ENCODE measurements around the gene FYN. TPM values are rescaled to one million over a fixed set of nuclear protein-coding genes. Genes with fewer than 3 reads are reported as not detected.
"Not testable (repeated sequence)": the region's sequence is repeated elsewhere in the genome, so short reads cannot be mapped to it uniquely, and the experiment has no call there.

FYN gene
- total and polyA plus RNA-seq, 2 of the 4 experiments (the other 2 are of a cell fraction), result 30.8 to 36.4 TPM

DNA sequence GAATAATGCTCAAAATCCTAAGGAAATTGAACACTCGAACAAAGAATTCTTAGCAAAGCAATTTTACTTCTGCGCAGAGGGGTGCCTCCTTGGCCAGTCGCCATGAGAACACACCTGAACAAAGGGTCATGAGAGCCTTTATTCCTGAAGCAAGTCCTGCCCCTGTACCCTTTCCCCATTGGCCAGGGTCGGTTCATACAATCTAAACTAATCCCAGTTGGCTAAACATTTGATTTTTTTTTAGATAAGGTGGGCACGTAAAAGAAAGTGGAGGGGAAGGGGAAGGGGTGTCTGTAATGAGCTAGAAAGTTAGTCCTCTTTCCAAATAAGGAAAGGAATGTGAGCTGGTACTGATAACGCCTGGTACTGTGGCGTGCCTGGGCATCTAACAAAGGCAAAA is 37.9 kb downstream of the FYN start:
- H3K18ac ChIP-seq (ENCODE audit: low read depth, low read length); H3K9ac ChIP-seq (ENCODE audit: low read depth, low read length); H2BK120ac ChIP-seq (ENCODE audit: low read depth, low read length); H2AK9ac ChIP-seq (replicated peaks; ENCODE audit: low read depth, low read length, poor library complexity); intact Hi-C loops (cut with micrococcal nuclease); H4K5ac ChIP-seq (ENCODE audit: low read depth, low read length); ATAC-seq (ENCODE audit: low read depth); H2BK15ac ChIP-seq (ENCODE audit: low read depth, low read length); CTCF ChIA-PET; H3K56ac ChIP-seq (ENCODE audit: extremely low read depth, insufficient read depth, low read length); H3K36me3 ChIP-seq (ENCODE audit: control insufficient read depth, insufficient read depth, low read length); H2BK20ac ChIP-seq (ENCODE audit: low read depth, low read length); H3K4me2 ChIP-seq (ENCODE audit: low read depth, low read length); H3K4ac ChIP-seq (ENCODE audit: low read depth, low read length); H2AFZ ChIP-seq (replicated peaks; ENCODE audit: low read length, poor library complexity); H3K27ac ChIP-seq (ENCODE audit: insufficient read depth, low read length); BruUV-seq (replicated peaks); H3K9me1 ChIP-seq (ENCODE audit: insufficient read depth, low read length); H3K9me3 ChIP-seq (ENCODE audit: control insufficient read depth, insufficient read depth, low read length); in situ Hi-C loops (cut with MboI; ENCODE audit: low sequenced_read_pairs); H2BK5ac ChIP-seq (ENCODE audit: low read depth, low read length, poor library complexity, severe bottlenecking); H3K4me1 ChIP-seq (ENCODE audit: control insufficient read depth, insufficient read depth, low read length); H4K91ac ChIP-seq (ENCODE audit: insufficient read depth, low read depth, low read length); H3K14ac ChIP-seq (replicated peaks; ENCODE audit: low read depth, low read length); H2AK5ac ChIP-seq (ENCODE audit: low read depth, low read length); DNase-seq; H3K27me3 ChIP-seq (ENCODE audit: control insufficient read depth, insufficient read depth, low read length); H4K8ac ChIP-seq (ENCODE audit: low read depth in 2 of 2, low read length in 2 of 2); H4K20me1 ChIP-seq (ENCODE audit: insufficient read depth, low read length); H3K4me3 ChIP-seq (ENCODE audit: insufficient read depth, low read depth, low read length); dilution Hi-C loops (cut with HindIII; ENCODE audit: low sequenced_read_pairs, unreplicated experiment); POLR2A ChIA-PET (ENCODE audit: unreplicated experiment); H3K23ac ChIP-seq (ENCODE audit: low read depth, low read length): not testable (repeated sequence)
- peaks cover 15 to 25% of the 10 kb centered on the region in 2 experiments; a peak in 3 of 4 replicates for H3K79me1 ChIP-seq (ENCODE audit: low read depth in 1 of 2, low read length in 2 of 2)
- no CpG with 5 or more reads among the region's 7 CpGs for WGBS, 2 experiments (ENCODE audit: extremely low coverage in 2 of 2, insufficient read length in 1 of 2)

Measured in IMR-90 (cell line).